Ramos (cell line): ENCODE measurements around the gene NVL.

Experiments used
- in situ Hi-C: fragments of 300-500 bp; cut with MboI; formaldehyde crosslinking; loops from one replicate; pipeline ENCODE4 v1.14.3; 2022; ENCODE audit warnings: low sequenced_read_pairs; ENCODE audit not compliant: unreplicated experiment

NVL gene

GRCh38 chr1:224181453-224181810, 148.5 kb downstream of the NVL start:
- in situ Hi-C loops: no loop called here

- in situ Hi-C loops: no loop called here
Measured at GRCh38 chr1:224180783-224181452, 149.1 kb downstream of the NVL start.

- in situ Hi-C loops: no loop called here
Measured at GRCh38 chr1:224178894-224179293, 151.1 kb downstream of the NVL start.

- in situ Hi-C loops: no loop called here
Measured at GRCh38 chr1:224177356-224177999, 152.5 kb downstream of the NVL start.
